G401 (cell line): Measurements from ENCODE around the gene SMLR1. TPM values are rescaled to one million over a fixed set of nuclear protein-coding genes. Genes with fewer than 3 reads are reported as not detected.

Experiments used
- DNase-seq: peaks from one replicate; pipeline ENCODE4 v3.0.0-alpha.2; 2015; ENCODE audit warnings: low spot score
- in situ Hi-C: cut with HindIII; loops from 2 replicates; pipeline ENCODE4 v1.10.0; 2016; ENCODE audit warnings: low sequenced_read_pairs, mixed read lengths
- total RNA-seq: library from RNA; depleted of rRNA; stranded (reverse); fragments of >200 nt; shearing (Covaris generic); gene quantifications from 2 replicates; pipeline ENCODE4 v1.2.3, GENCODE V29; 2014; rRNA removed

SMLR1 gene
- total RNA-seq, 1 experiment from 2014 or later: not detected

DNA sequence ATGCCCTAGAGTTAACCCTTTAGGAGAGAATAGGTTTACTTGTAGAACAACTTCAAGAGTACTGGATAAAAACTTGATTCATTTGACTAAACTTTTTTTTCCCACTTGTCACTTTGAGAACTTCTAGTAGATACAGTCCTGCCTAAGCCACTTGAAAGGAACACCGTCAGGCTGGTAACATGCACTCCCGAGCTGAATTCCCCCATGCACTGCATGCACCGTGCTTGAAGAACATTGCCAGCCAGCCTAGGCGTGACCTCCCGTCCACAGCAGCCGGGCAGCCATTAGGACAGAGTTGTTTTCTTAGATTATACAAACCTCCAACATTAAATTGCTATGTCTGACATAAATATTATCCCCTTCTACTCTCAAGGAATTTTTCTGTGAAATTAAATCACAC, 52.6 kb downstream of the SMLR1 start:
- in situ Hi-C loops: no loop called here
- no peak for DNase-seq

DNA sequence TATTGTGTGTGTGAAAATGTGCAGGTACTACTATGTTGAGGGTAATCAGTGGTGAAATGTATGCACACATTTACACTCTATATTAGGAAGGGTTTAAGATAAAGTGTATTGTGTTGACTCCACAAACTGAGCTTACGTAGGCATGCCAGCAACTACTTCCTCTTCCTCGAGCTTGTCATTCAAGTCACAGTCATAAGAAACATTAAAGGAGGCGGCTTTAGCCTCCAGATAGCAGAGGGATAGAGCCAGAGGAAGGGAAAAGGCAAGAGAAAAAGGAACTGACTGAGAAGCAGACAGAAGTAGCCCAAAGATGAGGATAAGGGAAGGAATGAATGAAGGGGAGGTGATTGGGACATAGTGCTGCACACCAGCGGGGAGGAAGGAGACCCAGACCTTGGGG, 55.2 kb downstream of the SMLR1 start:
- DNase-seq: no peak
- in situ Hi-C loops: no loop called here

DNA sequence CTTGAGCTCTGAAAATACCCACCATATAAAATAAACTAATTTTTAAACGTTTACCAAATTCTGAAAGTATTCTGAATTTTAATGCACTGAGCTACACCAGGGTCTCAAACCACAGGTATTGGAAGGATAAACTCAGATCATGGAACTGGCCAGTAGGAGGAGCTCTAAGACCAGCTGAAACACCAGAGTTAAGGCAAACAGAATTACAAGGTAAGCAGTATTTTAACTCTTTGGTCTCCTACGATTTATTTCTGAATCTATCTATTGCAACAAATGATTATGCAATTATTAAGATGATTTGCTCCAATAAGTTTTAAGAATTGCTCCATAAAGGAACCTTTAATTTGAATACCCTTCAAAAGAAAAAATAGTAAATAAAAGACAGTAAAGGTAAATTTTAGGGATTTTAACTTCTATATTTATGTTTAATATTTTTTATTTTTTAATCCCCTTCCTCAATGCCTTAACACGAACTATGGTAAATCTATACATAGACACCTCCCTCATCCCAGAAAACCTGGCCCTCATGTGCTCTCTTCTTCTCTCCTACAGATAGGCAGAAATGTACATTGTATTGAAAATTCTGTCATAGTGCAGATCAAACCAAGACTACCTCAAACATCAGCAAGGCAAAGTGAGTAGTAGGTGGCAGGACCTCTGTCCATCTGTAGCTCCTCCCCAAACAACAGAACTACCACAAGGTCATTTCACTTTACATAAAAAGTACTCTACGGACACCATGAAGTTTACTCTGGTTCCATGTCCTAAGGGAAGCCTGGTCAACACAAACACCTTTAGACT, 58.4 kb downstream of the SMLR1 start:
- peak; percentile 86 for DNase-seq
- in situ Hi-C loops: no loop called here

Other genes starting within 250 kb of the SMLR1 start
- gene EPB41L2, start 235.8 kb downstream of the SMLR1 start, total RNA-seq: 20.8 and 30.2 TPM in 2 replicates